Small intestine (tissue), 16 donors: ENCODE measurements around the gene ASCL4. TPM values are rescaled to one million over a fixed set of nuclear protein-coding genes. Genes with fewer than 3 reads are reported as not detected.
"Not testable (repeated sequence)": the region's sequence is repeated elsewhere in the genome, so short reads cannot be mapped to it uniquely, and the experiment has no call there.

Experiments used
- DNase-seq, 2 donors: peaks; one replicate each; pipeline versions ENCODE4 v3.0.0 to v3.0.0-alpha.2; 2013
- FAIRE-seq: peaks from 2 replicates; lab custom pipeline; 2012; peaks lifted over from hg19 to GRCh38; lab: Jason Lieb, UNC
- H3K27ac ChIP-seq, 3 donors: one replicate each; pipeline ENCODE4 v1.5.1; 2013; ENCODE audit warnings: low read length in 2 of 3, mild to moderate bottlenecking in 2 of 3, control low read depth in 1 of 3, inconsistent platforms in 1 of 3, low read depth in 1 of 3, moderate library complexity in 1 of 3
- H3K27me3 ChIP-seq, 3 donors: one replicate each; pipeline ENCODE4 v1.6.1; 2013; ENCODE audit warnings: low read length in 3 of 3, inconsistent platforms in 1 of 3; ENCODE audit not compliant: control insufficient read depth in 3 of 3, insufficient read depth in 3 of 3
- H3K36me3 ChIP-seq, 3 donors: one replicate each; pipeline ENCODE4 v1.6.1; 2013; ENCODE audit warnings: low read length in 3 of 3, inconsistent platforms in 1 of 3, low read depth in 1 of 3, mild to moderate bottlenecking in 1 of 3, moderate library complexity in 1 of 3; ENCODE audit not compliant: control insufficient read depth in 3 of 3, insufficient read depth in 2 of 3
- H3K4me1 ChIP-seq, 3 donors: one replicate each; pipeline ENCODE4 v1.6.1; 2013; ENCODE audit warnings: low read length in 2 of 3, inconsistent platforms in 1 of 3, low read depth in 1 of 3, mild to moderate bottlenecking in 1 of 3, moderate library complexity in 1 of 3; ENCODE audit not compliant: control insufficient read depth in 3 of 3, insufficient read depth in 2 of 3
- H3K4me3 ChIP-seq, 3 donors: one replicate each; pipeline ENCODE4 v1.5.1; 2013; ENCODE audit warnings: low read length in 3 of 3, control low read depth in 1 of 3, inconsistent platforms in 1 of 3, low read depth in 1 of 3, mild to moderate bottlenecking in 1 of 3, moderate library complexity in 1 of 3
- H3K9me3 ChIP-seq, 2 donors: one replicate each; pipeline ENCODE4 v1.6.1; 2013; ENCODE audit warnings: low read depth in 1 of 2, low read length in 1 of 2; ENCODE audit not compliant: control insufficient read depth in 2 of 2, insufficient read depth in 1 of 2
- WGBS, 3 donors: extraction: QIAGEN DNeasy Blood & Tissue Kit; methylation state at CpG; one replicate each; pipeline ENCODE4 v1.1.7; 2013; 5-methylcytosine and 5-hydroxymethylcytosine counted together
- long read RNA-seq, 10 donors: transcript quantifications; one replicate each; lab custom pipeline, GENCODE V29; 2026
- polyA plus RNA-seq, 4 donors: library from polyadenylated mRNA; stranded (reverse) in 3 of 4; unstranded in 1 of 4; fragments of 200-250 nt in 3 of 4; fragments of 120-200 nt in 1 of 4; gene quantifications; one replicate each; pipeline versions ENCODE4 v1.2.1 to v1.2.3, GENCODE V29; 2013
- donor health status: healthy with polysubstance abuse.
- donor health status: control.
- donor health status: control.
- donor health status: Bipolar disorder and iron deficiency.
- donor health status: healthy.

The ASCL4 gene, protein sequence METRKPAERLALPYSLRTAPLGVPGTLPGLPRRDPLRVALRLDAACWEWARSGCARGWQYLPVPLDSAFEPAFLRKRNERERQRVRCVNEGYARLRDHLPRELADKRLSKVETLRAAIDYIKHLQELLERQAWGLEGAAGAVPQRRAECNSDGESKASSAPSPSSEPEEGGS
- polyA plus RNA-seq: under 1 TPM in 1 of 4 donors, not detected in 3; 0.07 TPM
- long read RNA-seq, donor 1: 0 reads
- long read RNA-seq, donor 2: 0 reads
- long read RNA-seq, donor 3, partial matches to known transcripts: 0 of 1 reads
- long read RNA-seq, donor 3, other reads (novel, unspliced or antisense): 0 of 1 reads
- long read RNA-seq, donor 4: 0 reads
- long read RNA-seq, donor 5: 0 reads
- long read RNA-seq, donor 6: 0 reads
- long read RNA-seq, donor 7: 0 reads
- long read RNA-seq, donor 8: 0 reads
- long read RNA-seq, donor 9: 0 reads
- long read RNA-seq, donor 10: 0 reads

GRCh38 chr12:107774349-107775029, at the start of gene ASCL4:
Gene ASCL4 (plus strand): TSS chr12:107774704. CDS start chr12:107775219, 515 bp downstream.
- Histone ChIP-seq H3K36me3 (no peaks in the 10 kb centered on the region), H3K27ac (no peak within 1 kb of the TSS), H3K27me3 (peaks cover 6 to 40% (median 23%) of the 10 kb centered on the region in 3 donors), H3K4me1 (no peaks in the 10 kb centered on the region), H3K4me3 (no peak within 1 kb of the TSS), H3K9me3 (no peaks in the 10 kb centered on the region)
- no peak for DNase-seq
- WGBS, 3 donors: 48 to 58% (median 49%) methylated on average over 13 of the region's 13 CpGs
- FAIRE-seq: no peak

DNA sequence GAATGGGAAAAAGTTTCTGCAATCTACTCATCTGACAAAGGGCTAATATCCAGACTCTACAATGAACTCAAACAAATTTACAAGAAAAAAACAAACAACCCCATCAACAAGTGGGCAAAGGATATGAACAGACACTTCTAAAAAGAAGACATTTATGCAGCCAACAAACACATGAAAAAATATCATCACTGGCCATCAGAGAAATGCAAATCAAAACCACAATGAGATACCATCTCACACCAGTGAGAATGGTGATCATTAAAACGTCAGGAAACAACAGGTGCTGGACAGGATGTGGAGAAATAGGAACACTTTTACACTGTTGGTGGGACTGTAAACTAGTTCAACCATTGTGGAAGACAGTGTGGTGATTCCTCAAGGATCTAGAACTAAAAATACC, 47.2 kb upstream of the ASCL4 start:
- not testable (repeated sequence) for H3K9me3 ChIP-seq, H3K36me3 ChIP-seq, H3K27ac ChIP-seq, FAIRE-seq, DNase-seq, H3K4me3 ChIP-seq, H3K4me1 ChIP-seq, H3K27me3 ChIP-seq
- 39 to 73% (median 56%) methylated on average over 1 of the region's 1 CpG for WGBS, 3 donors

- not testable (repeated sequence) for H3K36me3 ChIP-seq, H3K27me3 ChIP-seq, H3K27ac ChIP-seq, H3K4me3 ChIP-seq, DNase-seq, H3K9me3 ChIP-seq, H3K4me1 ChIP-seq, FAIRE-seq
- no CpG with 5 or more reads among the region's 1 CpG for WGBS, 3 donors
Observed at GRCh38 chr12:107727742-107728141, 46.8 kb upstream of the ASCL4 start.

DNA sequence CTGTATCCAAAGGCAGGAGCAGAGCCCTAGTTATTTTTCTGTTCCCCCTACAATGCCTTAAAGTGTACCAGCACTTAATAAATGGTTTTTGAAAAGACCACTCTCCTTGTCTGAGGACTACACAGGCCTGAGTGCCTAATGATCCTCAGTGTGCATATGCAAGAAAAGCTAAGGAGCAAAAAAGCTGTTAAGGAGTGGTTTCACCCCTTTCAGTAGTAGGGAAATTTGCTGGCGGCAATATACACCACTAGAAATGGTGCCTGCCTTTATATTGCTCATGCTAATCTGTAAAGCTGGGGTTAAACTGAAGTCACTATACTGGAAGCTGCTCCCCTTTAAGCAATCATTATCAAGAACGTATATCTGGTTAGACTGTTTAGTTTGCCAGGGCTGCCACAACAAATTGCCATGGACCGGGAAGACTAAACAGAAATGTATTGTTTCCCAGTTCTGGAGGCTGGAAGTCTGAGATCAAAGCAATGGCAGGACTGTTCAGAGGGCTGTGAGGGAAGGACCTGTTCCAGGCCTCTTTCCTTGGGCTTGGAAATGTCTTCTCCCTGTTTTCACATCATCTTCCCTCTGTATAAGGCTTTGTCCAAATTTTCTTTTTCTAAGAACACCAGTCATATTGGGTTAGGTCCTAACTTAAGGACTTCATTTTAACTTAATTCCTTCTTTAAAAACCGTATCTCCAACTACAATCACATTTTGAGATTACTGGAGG, 43.7 kb upstream of the ASCL4 start:
- Histone ChIP-seq H3K27ac (no peak overlapping the region), H3K9me3 (no peaks in the 10 kb centered on the region), H3K4me1 (no peaks in the 10 kb centered on the region), H3K27me3 (no peaks in the 10 kb centered on the region), H3K36me3 (peaks cover 7 to 13% (median 10%) of the 10 kb centered on the region in 3 donors), H3K4me3 (no peak overlapping the region)
- 29 to 63% (median 57%) methylated on average over 4 of the region's 4 CpGs for WGBS, 3 donors
- DNase-seq: no peak
- FAIRE-seq: no peak

DNA sequence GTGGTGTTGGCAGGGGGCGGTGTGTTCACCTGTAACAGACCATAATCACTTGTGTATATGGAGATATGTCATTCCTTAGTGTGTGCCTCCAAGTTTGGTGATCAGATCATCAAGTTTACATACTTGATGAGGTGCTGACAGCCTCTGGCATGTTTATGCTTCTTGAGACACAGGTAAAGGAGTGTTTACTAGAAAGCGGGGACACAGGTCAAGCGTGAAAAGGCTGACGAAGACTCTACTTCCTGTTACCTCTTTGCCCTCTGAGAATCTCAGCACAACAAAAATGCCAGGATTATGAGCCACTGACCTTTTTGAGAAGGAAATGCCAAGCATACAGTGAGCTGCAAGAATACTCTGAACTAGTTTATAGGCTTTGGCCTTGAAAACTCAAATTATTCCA, 43.1 kb upstream of the ASCL4 start:
- no peaks in the 10 kb centered on the region for H3K9me3 ChIP-seq
- no peak overlapping the region for H3K4me3 ChIP-seq
- peak in 1 of 2 donors; percentile 2 for DNase-seq
- 66 to 89% (median 70%) methylated on average over 4 of the region's 4 CpGs for WGBS, 3 donors
- H3K27ac ChIP-seq: no peak overlapping the region
- FAIRE-seq: no peak
- no peaks in the 10 kb centered on the region for H3K4me1 ChIP-seq
- peaks cover 10 to 16% (median 13%) of the 10 kb centered on the region in 3 donors for H3K36me3 ChIP-seq
- H3K27me3 ChIP-seq: no peaks in the 10 kb centered on the region

DNA sequence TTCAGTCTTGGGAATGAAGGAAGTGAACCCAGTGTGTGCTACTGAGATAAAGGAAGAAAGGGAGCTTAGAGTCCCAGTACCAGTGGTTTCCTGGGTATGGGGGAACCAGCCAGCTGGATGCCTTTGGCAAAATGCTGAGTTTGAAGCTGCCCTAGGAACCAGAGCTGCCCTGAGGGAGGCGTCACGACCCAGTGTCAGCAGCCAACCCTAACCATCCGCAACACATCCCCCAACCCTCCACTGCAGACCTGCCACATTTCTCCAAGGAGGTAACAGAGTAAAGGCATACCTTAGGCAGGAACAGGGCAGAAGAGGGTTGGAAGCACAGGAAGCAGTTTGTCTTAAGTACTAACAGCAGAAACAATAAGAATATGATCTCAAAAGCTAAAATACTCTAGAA, 42.1 kb upstream of the ASCL4 start:
- 89 to 98% (median 91%) methylated on average over 3 of the region's 3 CpGs for WGBS, 3 donors
- H3K4me3 ChIP-seq: no peak overlapping the region
- H3K36me3 ChIP-seq: peaks cover 10 to 20% (median 16%) of the 10 kb centered on the region in 3 donors
- no peaks in the 10 kb centered on the region for H3K4me1 ChIP-seq
- FAIRE-seq: no peak
- no peaks in the 10 kb centered on the region for H3K27me3 ChIP-seq
- no peak overlapping the region for H3K27ac ChIP-seq
- no peaks in the 10 kb centered on the region for H3K9me3 ChIP-seq
- no peak for DNase-seq

DNA sequence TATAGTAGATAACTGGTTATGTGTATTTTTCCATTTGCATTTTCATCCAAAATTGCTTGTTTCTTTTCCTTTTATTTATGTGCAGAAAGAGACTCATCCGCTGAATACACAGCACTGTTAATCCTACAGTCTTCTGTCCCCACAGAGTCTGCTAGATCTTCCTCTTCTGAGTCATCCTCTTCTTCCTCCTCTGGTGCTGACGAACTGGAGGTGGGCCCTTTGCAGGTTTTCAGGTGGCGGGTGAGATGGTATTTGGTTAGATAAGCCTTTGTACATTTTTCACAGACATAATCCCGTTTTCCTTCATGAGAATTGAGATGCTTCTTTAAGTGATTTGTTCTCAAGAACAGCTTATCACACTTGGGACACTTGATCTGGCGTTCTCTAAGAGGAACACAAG, 40.4 kb upstream of the ASCL4 start:
- Histone ChIP-seq H3K9me3 (no peaks in the 10 kb centered on the region), H3K4me1 (no peaks in the 10 kb centered on the region), H3K27me3 (no peaks in the 10 kb centered on the region), H3K27ac (no peak overlapping the region), H3K36me3 (peaks cover 20 to 28% (median 22%) of the 10 kb centered on the region in 3 donors), H3K4me3 (no peak overlapping the region)
- 80 to 86% (median 85%) methylated on average over 5 of the region's 5 CpGs for WGBS, 3 donors
- FAIRE-seq: no peak
- no peak for DNase-seq

GRCh38 chr12:107735763-107736162, 38.7 kb upstream of the ASCL4 start:
- no peak for DNase-seq
- H3K4me3 ChIP-seq: no peak overlapping the region
- no peaks in the 10 kb centered on the region for H3K9me3 ChIP-seq
- H3K36me3 ChIP-seq: peaks cover 21 to 32% (median 30%) of the 10 kb centered on the region in 3 donors
- FAIRE-seq: no peak
- WGBS, 3 donors: 95 to 100% (median 97%) methylated on average over 2 of the region's 2 CpGs
- no peaks in the 10 kb centered on the region for H3K27me3 ChIP-seq
- no peak overlapping the region for H3K27ac ChIP-seq
- no peaks in the 10 kb centered on the region for H3K4me1 ChIP-seq
